Kidney glomerular epithelial cell (primary cell): ENCODE data around the gene GAS7.
"Not testable (repeated sequence)": the region's sequence is repeated elsewhere in the genome, so short reads cannot be mapped to it uniquely, and the experiment has no call there.

Experiments
- DNase-seq: peaks from one replicate; lab custom pipeline; 2025; lab: John Stamatoyannopoulos, UW

GAS7 gene

GRCh38 chr17:10109146-10109545, 89.3 kb downstream of the GAS7 start:
- no peak for DNase-seq

DNA sequence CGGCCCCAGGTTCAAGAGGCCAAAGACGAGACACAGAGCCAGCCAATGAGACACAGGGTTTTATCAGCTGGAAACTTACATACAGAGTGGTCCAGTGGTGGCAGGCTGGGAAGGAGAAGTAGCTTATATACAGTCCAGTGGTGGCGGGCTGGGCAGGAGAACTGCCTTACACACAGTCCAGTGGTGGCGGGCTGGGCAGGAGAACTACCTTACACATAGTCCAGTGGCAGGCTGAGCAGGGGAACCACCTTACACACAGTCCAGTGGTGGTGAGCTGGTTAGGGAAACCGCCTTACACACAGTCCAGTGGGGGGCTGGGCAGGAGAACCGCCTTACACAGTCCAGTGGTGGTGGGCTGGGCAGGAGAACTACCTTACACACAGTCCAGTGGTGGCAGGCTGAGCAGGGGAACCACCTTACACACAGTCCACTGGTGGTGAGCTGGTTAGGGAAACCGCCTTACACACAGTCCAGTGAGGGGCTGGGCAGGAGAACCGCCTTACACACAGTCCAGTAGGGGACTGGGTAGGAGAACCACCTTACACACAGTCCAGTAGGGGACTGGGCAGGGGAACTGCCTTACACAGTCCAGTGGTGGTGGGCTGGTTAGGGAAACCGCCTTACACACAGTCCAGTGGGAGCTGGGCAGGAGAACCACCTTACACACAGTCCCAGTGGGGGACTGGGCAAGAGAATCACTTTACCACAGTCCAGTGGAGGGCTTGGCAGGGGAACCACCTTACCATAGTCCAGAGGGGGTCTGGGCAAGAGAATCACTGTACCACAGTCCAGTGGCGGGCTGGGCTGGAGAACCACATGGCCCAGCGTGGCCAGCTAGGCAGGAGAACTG, 90.9 kb downstream of the GAS7 start:
- no peak for DNase-seq

DNA sequence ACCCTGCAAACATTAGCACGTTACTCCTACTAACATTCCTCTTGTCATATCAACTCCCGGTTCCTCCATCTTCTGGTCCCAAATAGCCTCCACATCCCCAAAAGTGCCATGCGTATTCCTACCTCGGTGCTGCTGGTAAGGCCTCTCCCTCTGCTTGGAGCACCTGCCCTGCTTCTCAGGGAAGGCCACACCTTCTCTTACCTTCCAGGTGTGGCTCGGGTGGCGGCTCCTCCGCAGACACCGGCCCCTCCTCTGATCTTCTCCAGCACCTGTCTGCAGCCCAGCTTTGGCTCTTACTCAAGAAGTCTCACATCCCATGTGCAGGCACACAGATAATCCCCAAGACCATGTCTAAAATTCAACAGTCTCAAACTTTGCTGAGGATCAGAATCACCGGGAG, 92.3 kb downstream of the GAS7 start:
- DNase-seq, result no peak

DNA sequence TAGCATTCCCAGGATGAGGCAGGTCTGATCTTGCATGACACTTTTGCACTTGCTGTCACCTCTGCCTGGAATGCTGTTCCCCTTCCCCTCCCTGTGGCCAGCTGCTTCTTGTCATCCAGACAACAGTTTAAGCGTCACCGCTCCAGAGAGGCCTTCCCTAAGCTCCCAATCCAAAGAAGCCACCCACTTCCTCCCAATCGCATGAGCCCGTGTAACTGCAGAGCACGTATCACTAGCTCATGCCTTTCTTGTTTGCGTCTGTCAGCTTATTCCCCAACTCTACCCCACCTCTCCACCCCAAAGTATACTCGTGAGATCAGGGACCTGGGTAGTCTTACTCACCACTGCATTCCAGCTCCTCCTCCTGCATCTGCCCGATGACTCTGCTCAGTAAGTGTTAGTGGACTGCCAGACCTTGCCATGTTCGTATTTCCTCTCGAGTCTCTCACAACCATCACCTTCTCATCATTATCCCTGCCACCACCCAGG, 92.8 kb downstream of the GAS7 start:
- DNase-seq, result no peak

DNA sequence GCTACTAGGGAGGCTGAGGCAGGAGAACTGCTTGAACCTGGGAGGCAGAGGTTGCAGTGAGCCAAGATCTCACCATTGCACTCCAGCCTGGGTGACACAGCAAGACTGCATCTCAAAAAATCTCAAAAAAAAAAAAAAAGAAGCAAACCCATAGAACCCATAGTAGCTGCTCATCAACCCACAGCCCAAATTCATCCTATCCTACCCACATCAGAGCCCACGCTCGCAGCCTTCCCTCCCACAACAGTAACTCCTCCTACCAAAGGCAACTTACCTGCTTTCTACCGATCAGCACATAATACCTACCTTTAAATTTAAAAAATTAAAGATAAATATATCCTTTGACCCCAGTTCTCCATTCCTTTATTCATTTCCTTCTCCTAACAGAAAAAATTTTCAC, 94.7 kb downstream of the GAS7 start:
- no peak for DNase-seq

GRCh38 chr17:10102817-10103216, 95.6 kb downstream of the GAS7 start:
- DNase-seq, result no peak

DNA sequence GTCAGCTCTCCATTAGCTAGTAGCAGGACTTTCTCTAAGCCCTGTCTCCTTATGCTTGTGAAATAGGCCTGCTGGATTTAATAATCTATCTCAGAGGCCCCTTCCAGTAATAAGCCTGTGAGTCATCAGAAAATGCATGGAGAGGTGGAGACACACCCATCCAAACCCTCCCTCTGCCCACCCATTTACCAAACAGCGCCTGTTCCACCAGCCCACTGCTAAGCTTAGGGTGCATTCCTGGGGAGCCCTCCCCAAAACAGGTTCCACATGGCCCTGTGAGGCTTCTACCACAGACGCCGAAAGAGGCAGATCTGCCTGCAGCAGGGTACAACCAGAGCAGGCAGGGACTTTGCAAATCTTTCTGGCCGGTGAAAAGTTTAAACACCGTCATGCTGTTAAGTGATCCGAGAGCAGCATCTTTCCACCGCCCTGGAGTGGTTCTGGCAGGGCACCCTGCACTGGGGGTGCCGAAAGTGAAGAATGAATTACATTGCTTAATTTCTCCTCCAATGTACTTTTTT, 99.3 kb downstream of the GAS7 start:
- no peak for DNase-seq

DNA sequence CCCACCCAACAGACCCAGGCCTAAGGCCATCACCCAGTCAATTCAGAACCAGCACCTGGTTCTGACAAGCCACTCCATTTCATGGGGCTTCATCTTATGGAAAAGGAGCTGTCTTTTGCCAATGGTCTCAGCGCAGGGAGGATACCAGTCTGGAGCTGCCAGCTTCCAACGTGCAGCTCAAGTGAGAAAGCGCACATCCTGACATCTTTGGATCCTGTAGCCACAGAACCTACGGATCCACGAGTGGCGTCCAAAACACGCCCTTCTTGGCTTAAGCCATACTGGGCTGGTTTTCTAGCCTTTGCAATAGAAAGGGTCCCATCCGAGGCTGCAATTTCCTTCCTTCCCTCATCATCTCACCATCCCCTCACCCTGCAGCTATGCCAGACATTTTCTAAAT, 101.8 kb downstream of the GAS7 start:
- no peak for DNase-seq

DNA sequence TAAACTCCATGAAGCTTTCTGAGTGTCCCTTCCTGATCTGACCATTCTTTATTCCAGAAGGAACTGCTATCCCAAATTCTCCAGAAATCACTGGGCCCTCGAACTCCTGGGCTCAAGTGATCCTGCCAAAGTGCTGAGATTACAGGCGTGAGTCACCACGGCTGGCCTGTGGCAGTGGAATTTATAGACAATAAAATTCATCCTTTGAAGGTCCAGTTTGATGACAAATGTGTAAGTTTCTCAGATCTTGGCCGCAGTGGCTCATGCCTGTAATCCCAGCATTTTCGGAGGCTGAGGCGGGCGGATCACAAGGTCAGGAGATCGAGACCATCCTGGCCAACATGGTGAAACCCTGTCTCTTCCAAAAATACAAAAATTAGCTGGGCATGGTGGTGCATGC, 103.1 kb downstream of the GAS7 start:
- DNase-seq, result not testable (repeated sequence)

- DNase-seq, result no peak
These were observed 103.6 kb downstream of the GAS7 start for GRCh38 chr17:10094797-10095196.

DNA sequence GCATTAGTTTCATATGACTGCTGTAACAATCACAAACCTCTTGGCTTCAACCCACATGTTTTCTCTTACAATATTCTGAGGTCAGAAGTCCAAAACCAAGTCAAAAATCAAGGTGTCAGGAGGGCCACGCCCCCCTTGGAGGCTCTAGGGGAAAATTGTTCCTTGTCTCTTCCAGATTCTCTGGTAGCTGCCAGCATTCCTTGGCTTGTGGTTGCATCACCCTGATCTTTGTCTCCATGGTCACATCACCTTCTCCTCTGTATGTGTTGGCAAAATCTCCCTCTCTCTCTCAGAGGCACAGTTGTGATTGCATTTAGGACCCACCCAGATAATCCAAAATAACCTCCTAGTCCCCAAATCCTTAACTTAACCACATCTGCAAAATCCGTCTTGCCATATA, 105.8 kb downstream of the GAS7 start:
- DNase-seq, result no peak

DNA sequence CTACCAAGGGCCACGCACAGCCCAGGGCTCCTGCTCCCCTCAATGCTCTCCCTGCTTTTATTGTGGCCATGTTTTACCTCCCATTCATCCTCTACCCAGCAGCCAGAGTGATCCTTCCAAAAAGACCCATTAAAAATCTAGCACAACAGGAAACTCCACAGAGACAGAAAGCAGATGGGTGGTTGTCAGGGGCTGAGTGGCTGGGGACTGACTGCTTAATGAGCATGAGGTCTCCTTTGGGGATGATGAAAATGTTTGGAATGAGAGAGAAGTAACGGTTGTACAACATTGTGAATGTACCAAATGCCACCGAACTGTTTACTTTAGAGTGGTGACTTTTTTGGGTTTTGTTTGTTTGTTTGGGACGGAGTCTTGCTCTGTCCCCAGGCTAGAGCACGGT, 107.4 kb downstream of the GAS7 start:
- DNase-seq, result no peak

DNA sequence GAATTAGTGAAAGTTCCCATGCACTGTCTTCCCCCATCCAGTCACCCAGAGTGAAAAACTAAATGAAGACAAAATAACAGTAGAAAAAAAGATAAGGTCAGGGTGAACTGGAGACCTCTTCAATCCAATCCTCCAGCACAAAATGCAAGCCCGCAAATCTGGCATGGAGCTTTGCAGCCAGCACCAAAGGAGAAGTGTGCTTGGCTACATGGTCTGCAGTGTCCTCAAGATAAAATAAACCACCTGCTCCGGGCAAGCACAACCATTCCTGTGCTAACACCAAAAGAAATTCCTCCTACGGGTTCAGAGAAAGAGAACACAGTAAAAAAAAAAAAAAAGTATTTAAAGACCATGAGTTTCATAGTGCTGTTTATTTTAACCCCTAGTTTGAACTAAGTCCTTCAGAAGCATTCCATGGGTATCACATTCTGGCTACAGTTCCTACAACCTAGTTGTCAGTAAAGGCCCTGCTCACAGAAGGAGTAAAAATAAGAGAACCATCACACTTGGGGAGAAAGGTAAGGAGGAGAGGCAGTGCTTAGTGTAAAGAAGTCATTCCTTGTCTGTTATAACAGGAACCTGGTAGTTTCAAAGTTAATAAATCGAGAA, 109.1 kb downstream of the GAS7 start:
- DNase-seq, result no peak

DNA sequence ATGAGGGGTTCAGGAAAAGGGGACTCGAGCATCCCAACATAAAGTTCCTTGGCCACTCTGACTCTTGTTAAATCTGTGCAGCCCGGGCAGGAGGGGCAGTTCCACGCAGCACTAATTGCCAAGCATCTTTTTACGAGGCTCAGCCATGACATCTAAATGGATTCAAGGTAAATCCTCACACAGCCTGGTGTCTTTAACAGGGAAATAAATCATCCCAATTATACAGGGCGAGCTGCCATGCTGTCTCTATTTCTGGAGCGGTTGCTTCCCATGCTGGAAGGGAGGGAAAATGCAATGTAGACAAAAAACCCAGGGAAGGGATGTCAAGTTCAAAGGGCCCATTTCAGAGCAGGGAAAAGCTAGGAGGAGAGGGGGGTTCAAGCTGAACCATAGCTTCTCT, 110.0 kb downstream of the GAS7 start:
- no peak for DNase-seq

DNA sequence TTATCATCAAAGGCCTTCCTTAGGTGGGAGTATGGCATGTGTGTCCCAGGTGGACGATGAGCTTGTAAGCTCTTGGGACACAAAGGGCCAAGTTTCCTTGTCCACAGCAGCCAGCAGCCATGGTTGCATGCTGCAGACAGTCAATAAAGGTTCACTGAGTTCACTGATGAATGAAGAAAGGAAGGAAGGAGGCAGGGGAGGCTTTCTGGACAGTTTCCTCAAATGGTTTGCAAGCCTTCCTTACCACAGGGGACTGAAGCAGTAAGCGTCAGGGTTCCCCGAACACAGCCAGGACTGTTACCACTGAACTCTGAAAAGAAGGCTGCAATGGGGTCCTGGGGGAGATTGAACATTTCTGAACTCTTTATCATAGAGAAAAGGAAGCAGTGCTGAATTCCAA, 111.1 kb downstream of the GAS7 start:
- DNase-seq, result no peak

DNA sequence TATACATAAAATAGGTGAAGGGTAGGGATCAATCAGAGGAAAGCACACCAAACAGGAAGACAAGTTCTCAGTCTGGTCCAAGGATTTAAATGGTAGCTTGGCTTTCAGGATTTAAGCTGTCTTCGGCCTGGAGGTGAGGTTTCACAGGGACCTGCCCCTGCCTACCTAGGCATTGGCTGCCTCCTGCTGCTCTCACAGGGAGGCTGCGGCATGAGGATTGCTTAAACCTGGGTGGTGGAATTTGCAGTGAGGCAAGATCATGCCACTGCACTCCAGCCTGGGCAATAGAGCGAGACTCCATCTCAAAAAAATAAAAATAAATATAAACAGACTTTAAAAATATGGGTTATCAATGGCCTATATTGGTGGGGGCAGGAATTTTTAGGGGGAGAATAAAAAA, 114.5 kb downstream of the GAS7 start:
- DNase-seq, result no peak

- DNase-seq, result no peak
These were observed 115.6 kb downstream of the GAS7 start for GRCh38 chr17:10082795-10083194.

DNA sequence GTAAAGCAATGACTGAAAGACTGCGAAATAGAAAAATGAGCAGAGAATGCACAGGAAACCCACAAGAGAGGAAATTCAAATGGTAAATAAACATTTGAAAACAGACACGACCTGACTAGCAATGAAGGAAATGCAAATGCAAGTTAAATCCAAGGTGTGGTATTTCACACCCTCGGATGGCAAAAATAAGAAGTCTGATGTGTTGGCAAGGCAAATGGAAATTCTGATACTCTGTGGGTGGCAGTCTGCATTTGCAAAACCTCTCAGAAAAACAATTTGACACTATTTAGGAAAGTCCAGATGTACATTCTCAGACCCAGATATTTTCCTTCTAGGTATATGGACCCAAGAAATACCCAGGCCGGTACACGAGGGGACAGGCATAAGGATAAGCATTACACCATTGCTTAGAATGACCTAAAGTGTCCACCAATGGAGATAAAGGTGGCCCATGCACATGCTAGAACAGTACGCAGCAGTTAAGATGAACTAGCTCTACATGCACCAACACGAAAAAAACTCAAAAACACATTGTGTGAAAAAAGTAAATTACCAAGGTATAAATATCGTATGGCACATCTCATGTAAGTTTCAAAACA, 116.7 kb downstream of the GAS7 start:
- DNase-seq, result no peak

DNA sequence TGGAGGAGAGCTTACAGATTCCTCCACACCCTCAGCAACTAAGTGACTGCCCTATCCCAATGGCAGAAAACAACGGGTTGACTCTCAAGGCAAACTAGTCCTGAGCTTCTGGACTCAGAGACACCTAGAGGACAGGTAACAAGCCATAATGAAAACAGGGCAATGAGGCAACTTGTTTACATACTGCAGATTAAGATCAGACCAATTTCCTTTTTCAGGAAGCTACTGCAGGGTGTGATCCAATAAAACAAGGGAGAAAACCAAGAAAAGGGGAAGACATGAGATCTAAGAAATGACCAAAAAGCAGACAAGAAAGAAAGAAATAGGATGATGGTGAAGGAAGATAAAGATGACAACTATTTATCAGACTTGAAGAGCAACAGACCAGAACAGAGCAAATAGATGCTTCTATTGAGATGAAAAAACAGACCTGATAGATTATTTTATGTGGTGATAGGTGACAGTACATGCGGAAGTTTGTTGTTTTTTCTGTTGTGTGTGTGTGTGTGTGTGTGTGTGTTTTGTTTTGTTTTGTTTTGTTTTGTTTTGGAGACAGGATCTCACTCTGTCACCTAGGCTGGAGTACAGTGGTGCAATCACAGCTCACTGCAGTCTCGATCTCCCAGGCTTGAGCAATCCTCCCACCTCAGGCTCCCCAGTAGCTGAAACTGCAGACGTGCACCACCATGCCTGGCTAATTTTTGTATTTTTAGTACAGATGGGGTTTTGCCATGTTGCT, 120.7 kb downstream of the GAS7 start:
- DNase-seq, result no peak

DNA sequence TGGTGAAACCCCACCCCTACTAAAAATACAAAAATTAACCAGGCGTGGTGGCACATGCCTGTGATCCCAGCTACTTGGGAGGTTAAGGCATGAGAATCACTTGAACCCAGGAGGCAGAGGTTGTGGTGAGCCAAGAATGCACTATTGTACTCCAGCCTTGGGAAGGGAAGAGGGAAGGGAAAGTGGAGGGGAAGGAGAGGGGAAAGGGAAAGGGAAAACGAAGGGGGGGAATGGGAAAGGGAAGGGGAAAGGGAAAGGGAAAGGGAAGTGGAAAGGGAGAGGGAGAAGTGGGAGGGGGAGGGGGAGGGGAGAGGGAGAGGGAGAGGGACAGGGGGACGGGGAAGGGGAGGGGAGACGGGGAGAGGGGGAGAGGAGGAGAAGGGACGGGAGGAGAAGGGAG, 122.5 kb downstream of the GAS7 start:
- DNase-seq, result no peak

GRCh38 chr17:10073941-10074340, 124.5 kb downstream of the GAS7 start:
- DNase-seq, result no peak
